Neural cell (in vitro differentiated cells): Measurements from ENCODE around the gene E4F1. TPM values are rescaled to one million over a fixed set of nuclear protein-coding genes. Genes with fewer than 3 reads are reported as not detected.

Experiments
- H2AFZ ChIP-seq: fragments of 200-600, 300-800 bp; sonication (generic), shearing (Covaris generic); 2 replicates; pipeline ENCODE4 v1.6.0; 2014; ENCODE audit warnings: low read depth, mild to moderate bottlenecking, antibody characterized with exemption, low read length, moderate library complexity
- H3F3A ChIP-seq: fragments of 200-600 bp; shearing (Covaris generic); 2 replicates; pipeline ENCODE4 v1.6.1; 2016; ENCODE audit warnings: mild to moderate bottlenecking, moderate library complexity, mixed read lengths, antibody characterized with exemption, low read length; ENCODE audit not compliant: insufficient read depth, poor library complexity, severe bottlenecking
- H3K27ac ChIP-seq: fragments of 200-600, 300-800 bp; sonication (generic), shearing (Covaris generic); 2 replicates; pipeline ENCODE4 v1.5.1; 2014; ENCODE audit warnings: mild to moderate bottlenecking, low read length, moderate library complexity
- H3K27me3 ChIP-seq: fragments of 300-800, 200-600 bp; sonication (generic), shearing (Covaris generic); 2 replicates; pipeline ENCODE4 v1.6.0; 2014; ENCODE audit warnings: mild to moderate bottlenecking, low read depth, low read length, moderate library complexity; ENCODE audit not compliant: insufficient read depth
- H3K36me3 ChIP-seq: fragments of 300-800, 200-600 bp; sonication (generic), shearing (Covaris generic); 2 replicates; pipeline ENCODE4 v1.5.1; 2014; ENCODE audit warnings: mild to moderate bottlenecking, antibody characterized with exemption, low read length, moderate library complexity; ENCODE audit not compliant: insufficient read depth
- H3K4me2 ChIP-seq: fragments of 300-800, 200-600 bp; sonication (generic), shearing (Covaris generic); 2 replicates; pipeline ENCODE4 v1.6.0; 2014; ENCODE audit warnings: mild to moderate bottlenecking, low read length
- H3K4me3 ChIP-seq: fragments of 300-800, 200-600 bp; sonication (generic), shearing (Covaris generic); 2 replicates; pipeline ENCODE4 v1.5.1; 2014; ENCODE audit warnings: mild to moderate bottlenecking, low read length, moderate library complexity
- H3K79me2 ChIP-seq: fragments of 200-600 bp; shearing (Covaris generic); replicated peaks from 2 replicates; pipeline ENCODE4 v1.6.0; 2014; ENCODE audit warnings: mild to moderate bottlenecking, low read length, moderate library complexity; ENCODE audit not compliant: insufficient read depth
- H3K9ac ChIP-seq: fragments of 300-800, 200-600 bp; sonication (generic), shearing (Covaris generic); 2 replicates; pipeline ENCODE4 v1.6.1; 2016; ENCODE audit warnings: mild to moderate bottlenecking, low read length, mixed read lengths
- H3K9me2 ChIP-seq: fragments of 200-600 bp; shearing (Covaris generic); 2 replicates; pipeline ENCODE4 v1.6.1; 2016; ENCODE audit warnings: mild to moderate bottlenecking, low read length, mixed read lengths; ENCODE audit not compliant: insufficient read depth
- H3K9me3 ChIP-seq: fragments of 200-600, 300-800 bp; sonication (generic), shearing (Covaris generic); 2 replicates; pipeline ENCODE4 v1.6.1; 2016; ENCODE audit warnings: mild to moderate bottlenecking, mixed run types, low read length, moderate library complexity, mixed read lengths
- H4K20me1 ChIP-seq: fragments of 200-600 bp; shearing (Covaris generic); 2 replicates; pipeline ENCODE4 v1.6.1; 2016; ENCODE audit warnings: mild to moderate bottlenecking, mixed run types; ENCODE audit not compliant: insufficient read depth
- EP300 ChIP-seq: fragments of 450-650 bp; conservative IDR thresholded peaks from 2 replicates; pipeline ENCODE4 v1.6.1; 2014; ENCODE audit warnings: antibody characterized with exemption, mild to moderate bottlenecking, moderate library complexity; ENCODE audit not compliant: poor library complexity, severe bottlenecking
- EZH2 ChIP-seq: fragments of 200-600, 300-800 bp; shearing (Covaris generic), sonication (generic); IDR thresholded peaks from 2 replicates; pipeline ENCODE4 v1.6.1; 2014; ENCODE audit warnings: antibody characterized with exemption, low read length, borderline replicate concordance, mild to moderate bottlenecking; ENCODE audit not compliant: insufficient read depth, poor library complexity, severe bottlenecking
- MXI1 ChIP-seq: fragments of 450-650 bp; conservative IDR thresholded peaks from 2 replicates; pipeline ENCODE4 v1.6.1; 2014; ENCODE audit warnings: antibody characterized with exemption, mild to moderate bottlenecking; ENCODE audit not compliant: poor library complexity, severe bottlenecking
- POLR2AphosphoS5 ChIP-seq: IDR thresholded peaks from 2 replicates; pipeline ENCODE4 v1.6.1; 2012
- RAD21 ChIP-seq: fragments of 450-650 bp; conservative IDR thresholded peaks from 2 replicates; pipeline ENCODE4 v1.6.1; 2014; ENCODE audit warnings: antibody characterized with exemption, mild to moderate bottlenecking, moderate library complexity
- REST ChIP-seq: IDR thresholded peaks from 2 replicates; pipeline ENCODE4 v1.6.1; 2012; ENCODE audit warnings: borderline replicate concordance
- SMC3 ChIP-seq: fragments of 450-650 bp; conservative IDR thresholded peaks from 2 replicates; pipeline ENCODE4 v1.6.1; 2014; ENCODE audit warnings: antibody characterized with exemption, mild to moderate bottlenecking, moderate library complexity; ENCODE audit not compliant: poor library complexity
- TAF1 ChIP-seq: IDR thresholded peaks from 2 replicates; pipeline ENCODE4 v1.6.1; 2012; ENCODE audit warnings: low read depth
- polyA plus RNA-seq: library from polyadenylated mRNA; depleted of rRNA; stranded (reverse); fragments of >200 nt; gene quantifications from 2 replicates; pipeline ENCODE4 v1.2.3, GENCODE V29; 2014
- TF ChIP-seq, protein P1 (sequence below): fragments of 450-650 bp; IDR thresholded peaks from 2 replicates; pipeline ENCODE4 v1.5.1; 2014; ENCODE audit warnings: antibody characterized with exemption, mild to moderate bottlenecking, moderate library complexity; ENCODE audit not compliant: poor library complexity, severe bottlenecking

Gene E4F1
- polyA plus RNA-seq, 1 donor from 2014 or later, result 64.9 TPM

GRCh38 chr16:2176047-2176446 is 47.3 kb upstream of the E4F1 start:
- no peak overlapping the region for H3K27ac ChIP-seq

GRCh38 chr16:2177101-2177500 is 46.3 kb upstream of the E4F1 start:
- Histone ChIP-seq H3K36me3 (no peaks in the 10 kb centered on the region), H3K79me2 (no peaks in the 10 kb centered on the region), H2AFZ (no peak overlapping the region), H3K9me2 (no peaks in the 10 kb centered on the region), H3F3A (no peaks in the 10 kb centered on the region), H3K9me3 (no peaks in the 10 kb centered on the region), H3K27ac (no peak overlapping the region), H3K4me3 (no peak overlapping the region), H3K27me3 (no peaks in the 10 kb centered on the region), H3K9ac (no peak overlapping the region), H3K4me2 (no peak overlapping the region), H4K20me1 (no peaks in the 10 kb centered on the region)
- no peak for TF ChIP-seq RAD21
- TF ChIP-seq MXI1, result no peak
- TF ChIP-seq, protein P1, sequence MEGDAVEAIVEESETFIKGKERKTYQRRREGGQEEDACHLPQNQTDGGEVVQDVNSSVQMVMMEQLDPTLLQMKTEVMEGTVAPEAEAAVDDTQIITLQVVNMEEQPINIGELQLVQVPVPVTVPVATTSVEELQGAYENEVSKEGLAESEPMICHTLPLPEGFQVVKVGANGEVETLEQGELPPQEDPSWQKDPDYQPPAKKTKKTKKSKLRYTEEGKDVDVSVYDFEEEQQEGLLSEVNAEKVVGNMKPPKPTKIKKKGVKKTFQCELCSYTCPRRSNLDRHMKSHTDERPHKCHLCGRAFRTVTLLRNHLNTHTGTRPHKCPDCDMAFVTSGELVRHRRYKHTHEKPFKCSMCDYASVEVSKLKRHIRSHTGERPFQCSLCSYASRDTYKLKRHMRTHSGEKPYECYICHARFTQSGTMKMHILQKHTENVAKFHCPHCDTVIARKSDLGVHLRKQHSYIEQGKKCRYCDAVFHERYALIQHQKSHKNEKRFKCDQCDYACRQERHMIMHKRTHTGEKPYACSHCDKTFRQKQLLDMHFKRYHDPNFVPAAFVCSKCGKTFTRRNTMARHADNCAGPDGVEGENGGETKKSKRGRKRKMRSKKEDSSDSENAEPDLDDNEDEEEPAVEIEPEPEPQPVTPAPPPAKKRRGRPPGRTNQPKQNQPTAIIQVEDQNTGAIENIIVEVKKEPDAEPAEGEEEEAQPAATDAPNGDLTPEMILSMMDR, result no peak
- no peak for TF ChIP-seq REST
- no peak for TF ChIP-seq EZH2
- TF ChIP-seq POLR2AphosphoS5, result no peak
- no peak for TF ChIP-seq TAF1
- TF ChIP-seq SMC3, result no peak

More at GRCh38 chr16:2176047-2176446, 47.3 kb upstream of the E4F1 start:
- Histone ChIP-seq H3K4me2 (no peak overlapping the region), H3F3A (no peaks in the 10 kb centered on the region), H4K20me1 (no peaks in the 10 kb centered on the region), H3K79me2 (no peaks in the 10 kb centered on the region), H3K36me3 (no peaks in the 10 kb centered on the region), H3K4me3 (no peak overlapping the region), H3K27me3 (no peaks in the 10 kb centered on the region), H3K9me2 (no peaks in the 10 kb centered on the region), H3K9me3 (no peaks in the 10 kb centered on the region), H2AFZ (no peak overlapping the region), H3K9ac (no peak overlapping the region)
- no peak for TF ChIP-seq EZH2
- TF ChIP-seq RAD21, result no peak
- TF ChIP-seq, protein P1, result no peak
- no peak for TF ChIP-seq EP300
- no peak for TF ChIP-seq MXI1
- no peak for TF ChIP-seq TAF1
- no peak for TF ChIP-seq SMC3
- TF ChIP-seq POLR2AphosphoS5, result no peak
- TF ChIP-seq REST, result no peak
